ENCODE data around the gene SMAD4. TPM values are rescaled to one million over a fixed set of nuclear protein-coding genes. Genes with fewer than 3 reads are reported as not detected.
A peak's percentile ranks its signal among the peaks of the same experiment; 100 is the strongest.

Gene SMAD4
- total and polyA plus RNA-seq, 2 donors (not counting 3 experiments of a cell fraction or from before 2014, with no cell fraction given) = 63.5 to 82.8 TPM

DNA sequence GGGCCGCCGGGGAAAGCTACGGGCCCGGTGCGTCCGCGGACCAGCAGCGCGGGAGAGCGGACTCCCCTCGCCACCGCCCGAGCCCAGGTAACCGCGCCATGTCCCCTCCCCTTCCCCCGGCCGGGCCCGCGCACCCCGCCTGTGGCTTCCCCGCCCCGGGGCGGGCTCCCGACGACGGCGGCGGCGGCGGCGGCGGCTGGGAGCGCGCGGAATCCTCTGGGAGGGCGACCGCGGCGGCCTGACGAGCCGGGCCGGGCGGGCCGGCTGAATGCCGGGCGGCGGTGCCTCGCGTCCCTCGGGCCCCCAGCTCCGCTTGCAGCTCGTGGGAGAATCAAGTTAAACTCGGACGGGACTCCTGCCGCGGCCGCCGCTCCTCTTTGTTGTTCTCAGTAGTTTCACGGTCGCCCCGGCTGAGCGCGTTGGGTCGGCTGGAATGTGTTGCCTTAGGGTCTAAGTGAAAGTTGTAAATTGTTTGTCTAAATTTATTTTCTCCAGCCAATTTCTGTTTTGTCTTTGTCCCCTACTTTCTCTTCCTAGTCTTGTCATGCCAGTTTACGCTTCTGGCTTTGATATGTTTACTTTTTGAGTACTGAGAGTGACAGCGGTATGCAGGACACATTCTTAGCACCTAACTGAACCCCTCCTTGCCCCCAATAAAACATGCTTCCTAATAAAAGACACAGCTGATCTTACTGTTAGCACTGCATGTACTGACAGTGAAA lies 685 bp downstream of the SMAD4 start:
- POLR2A ChIA-PET = interaction anchor here (0.6 to 1.6 kb wide), 5 partner anchors 8 to 167 kb away, joined by 3 to 11 read pairs (median 5); partner anchors contain the start of genes ELAC1 and MEX3C
- H3K9me1 ChIP-seq (replicated peaks; ENCODE audit: control insufficient read depth, extremely low read depth, insufficient read depth, low read length) = no peaks in the 10 kb centered on the region

GRCh38 chr18:51032193-51032592 lies 2.2 kb downstream of the SMAD4 start:
- H3K9me1 ChIP-seq (replicated peaks; ENCODE audit: control insufficient read depth, extremely low read depth, insufficient read depth, low read length) = no peaks in the 10 kb centered on the region
- intact Hi-C loops (cut with micrococcal nuclease) = loop anchor here (5.0 kb wide), 1 partner anchor 165 kb away; the partner anchor contains the start of gene MEX3C
- H3K4me3 ChIP-seq (replicated peaks in 1 of 3; ENCODE audit: insufficient read depth in 1 of 3, low read depth in 1 of 3, low read length in 3 of 3) = peak overlapping the region in 1 of 3 experiments; percentile 87
- FAIRE-seq (no peak), DNase-seq (ENCODE audit: low read depth, low spot score) (no peak)
- dilution Hi-C loops (cut with MboI; ENCODE audit: extremely low pct_ligation_motif_present, low sequenced_read_pairs) = no loop called here
- H3K27ac ChIP-seq (ENCODE audit: insufficient read depth, low read depth, low read length) = no peak overlapping the region
- H3K4me2 ChIP-seq (ENCODE audit: insufficient read depth, low read length) = peak overlapping the region; percentile 94
- H3K9me3 ChIP-seq (replicated peaks; ENCODE audit: control insufficient read depth, insufficient read depth, low read length) = no peaks in the 10 kb centered on the region
- H3K9ac ChIP-seq (replicated peaks; ENCODE audit: extremely low read depth, insufficient read depth, low read length) = peak overlapping the region; percentile 97
- peaks cover 0 to 3% of the 10 kb centered on the region in 2 experiments for H3K36me3 ChIP-seq (ENCODE audit: control insufficient read depth in 2 of 2, extremely low read depth in 1 of 2, insufficient read depth in 2 of 2, low read length in 2 of 2)
- ChIA-PET CTCF (interaction anchor here (1.1 kb wide), 1 partner anchor 19 kb away, joined by 5 read pairs; no protein-coding TSS in a partner anchor), POLR2A (no interaction called here)
- no TSS peak for BruUV-seq (replicated peaks)
- H3K79me2 ChIP-seq (ENCODE audit: control insufficient read depth, insufficient read depth, low read length) = peaks cover 76% of the 10 kb centered on the region
- H3K27me3 ChIP-seq (ENCODE audit: control insufficient read depth in 2 of 2, insufficient read depth in 2 of 2, low read length in 2 of 2) = no peaks in the 10 kb centered on the region
- TF ChIP-seq, protein P1, sequence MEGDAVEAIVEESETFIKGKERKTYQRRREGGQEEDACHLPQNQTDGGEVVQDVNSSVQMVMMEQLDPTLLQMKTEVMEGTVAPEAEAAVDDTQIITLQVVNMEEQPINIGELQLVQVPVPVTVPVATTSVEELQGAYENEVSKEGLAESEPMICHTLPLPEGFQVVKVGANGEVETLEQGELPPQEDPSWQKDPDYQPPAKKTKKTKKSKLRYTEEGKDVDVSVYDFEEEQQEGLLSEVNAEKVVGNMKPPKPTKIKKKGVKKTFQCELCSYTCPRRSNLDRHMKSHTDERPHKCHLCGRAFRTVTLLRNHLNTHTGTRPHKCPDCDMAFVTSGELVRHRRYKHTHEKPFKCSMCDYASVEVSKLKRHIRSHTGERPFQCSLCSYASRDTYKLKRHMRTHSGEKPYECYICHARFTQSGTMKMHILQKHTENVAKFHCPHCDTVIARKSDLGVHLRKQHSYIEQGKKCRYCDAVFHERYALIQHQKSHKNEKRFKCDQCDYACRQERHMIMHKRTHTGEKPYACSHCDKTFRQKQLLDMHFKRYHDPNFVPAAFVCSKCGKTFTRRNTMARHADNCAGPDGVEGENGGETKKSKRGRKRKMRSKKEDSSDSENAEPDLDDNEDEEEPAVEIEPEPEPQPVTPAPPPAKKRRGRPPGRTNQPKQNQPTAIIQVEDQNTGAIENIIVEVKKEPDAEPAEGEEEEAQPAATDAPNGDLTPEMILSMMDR (IDR thresholded peaks at IDR 0.05; ENCODE audit: extremely low read depth in 1 of 2, insufficient read depth in 1 of 2, low read depth in 1 of 2, low read length in 2 of 2) = no peak
- TF ChIP-seq MAX (IDR thresholded peaks at IDR 0.05; ENCODE audit: insufficient read depth, insufficient read length) (no peak), GATA2 (IDR thresholded peaks at IDR 0.05; ENCODE audit: insufficient read depth, insufficient read length, low read depth, low read length) (no peak), EZH2 (IDR thresholded peaks at IDR 0.05; ENCODE audit: borderline replicate concordance, low read depth, low read length, severe bottlenecking) (no peak), MYC (IDR thresholded peaks at IDR 0.05; ENCODE audit: low read depth, low read length) (no peak), FOS (IDR thresholded peaks at IDR 0.05; ENCODE audit: borderline replicate concordance, insufficient read depth, low read length) (no peak), POLR2A (IDR thresholded peaks at IDR 0.05; ENCODE audit: low read depth, low read length) (no peak), JUN (IDR thresholded peaks at IDR 0.05; ENCODE audit: borderline replicate concordance, insufficient read depth, insufficient read length, low read depth) (no peak), POLR2AphosphoS5 (IDR thresholded peaks at IDR 0.05; ENCODE audit: insufficient read depth, low read depth, low read length) (no peak)
- H2AFZ ChIP-seq (ENCODE audit: low read depth, low read length) = no peak overlapping the region
- peaks cover 19% of the 10 kb centered on the region for H4K20me1 ChIP-seq (replicated peaks; ENCODE audit: control insufficient read depth, extremely low read depth, insufficient read depth, low read length)
- peaks cover 21% of the 10 kb centered on the region for H3K4me1 ChIP-seq (ENCODE audit: control insufficient read depth, extremely low read depth, insufficient read depth, low read length)

More for the DNA sequence above, 685 bp downstream of the SMAD4 start:
- BruUV-seq (replicated peaks) = no TSS peak
- Histone ChIP-seq H3K4me2 (ENCODE audit: insufficient read depth, low read length) (peak overlapping the region; percentile 94), H4K20me1 (replicated peaks; ENCODE audit: control insufficient read depth, extremely low read depth, insufficient read depth, low read length) (peaks cover 13% of the 10 kb centered on the region), H3K9ac (replicated peaks; ENCODE audit: extremely low read depth, insufficient read depth, low read length) (peak overlapping the region; percentile 97), H3K4me3 (replicated peaks in 1 of 3; ENCODE audit: insufficient read depth in 1 of 3, low read depth in 1 of 3, low read length in 3 of 3) (peak overlapping the region; percentile 55 to 87 (median 87)), H3K9me3 (replicated peaks; ENCODE audit: control insufficient read depth, insufficient read depth, low read length) (no peaks in the 10 kb centered on the region), H3K27ac (ENCODE audit: insufficient read depth, low read depth, low read length) (peak overlapping the region; percentile 93), H3K36me3 (ENCODE audit: control insufficient read depth in 2 of 2, extremely low read depth in 1 of 2, insufficient read depth in 2 of 2, low read length in 2 of 2) (peaks cover 0 to 3% of the 10 kb centered on the region in 2 experiments), H2AFZ (ENCODE audit: low read depth, low read length) (peak overlapping the region; percentile 68), H3K4me1 (ENCODE audit: control insufficient read depth, extremely low read depth, insufficient read depth, low read length) (peaks cover 21% of the 10 kb centered on the region), H3K27me3 (ENCODE audit: control insufficient read depth in 2 of 2, insufficient read depth in 2 of 2, low read length in 2 of 2) (no peaks in the 10 kb centered on the region), H3K79me2 (ENCODE audit: control insufficient read depth, insufficient read depth, low read length) (peaks cover 61% of the 10 kb centered on the region)
- DNase-seq (ENCODE audit: low read depth, low spot score) (peak; percentile 50), FAIRE-seq (peak; percentile 43)
- intact Hi-C loops (cut with micrococcal nuclease) = loop anchor here (1.0 to 5.0 kb wide), 5 partner anchors 9 to 210 kb away; partner anchors contain the start of genes ME2, MEX3C and MRO
- dilution Hi-C loops (cut with MboI; ENCODE audit: extremely low pct_ligation_motif_present, low sequenced_read_pairs) = no loop called here
- no peak for TF ChIP-seq POLR2A (IDR thresholded peaks at IDR 0.05; ENCODE audit: low read depth, low read length)
- peak; percentile 37 for TF ChIP-seq POLR2AphosphoS5 (IDR thresholded peaks at IDR 0.05; ENCODE audit: insufficient read depth, low read depth, low read length)
- CTCF ChIA-PET = interaction anchor here (0.6 to 1.5 kb wide), 9 partner anchors 9 to 212 kb away, joined by 3 to 6 read pairs (median 3); partner anchors contain the start of genes ELAC1 and MRO
